ENCODE measurements around the gene ABCF2. TPM values are rescaled to one million over a fixed set of nuclear protein-coding genes. Genes with fewer than 3 reads are reported as not detected.

The ABCF2 gene
- polyA plus RNA-seq, 6 donors from 2014 or later: 23.0 to 32.6 (median 25.4) TPM

DNA sequence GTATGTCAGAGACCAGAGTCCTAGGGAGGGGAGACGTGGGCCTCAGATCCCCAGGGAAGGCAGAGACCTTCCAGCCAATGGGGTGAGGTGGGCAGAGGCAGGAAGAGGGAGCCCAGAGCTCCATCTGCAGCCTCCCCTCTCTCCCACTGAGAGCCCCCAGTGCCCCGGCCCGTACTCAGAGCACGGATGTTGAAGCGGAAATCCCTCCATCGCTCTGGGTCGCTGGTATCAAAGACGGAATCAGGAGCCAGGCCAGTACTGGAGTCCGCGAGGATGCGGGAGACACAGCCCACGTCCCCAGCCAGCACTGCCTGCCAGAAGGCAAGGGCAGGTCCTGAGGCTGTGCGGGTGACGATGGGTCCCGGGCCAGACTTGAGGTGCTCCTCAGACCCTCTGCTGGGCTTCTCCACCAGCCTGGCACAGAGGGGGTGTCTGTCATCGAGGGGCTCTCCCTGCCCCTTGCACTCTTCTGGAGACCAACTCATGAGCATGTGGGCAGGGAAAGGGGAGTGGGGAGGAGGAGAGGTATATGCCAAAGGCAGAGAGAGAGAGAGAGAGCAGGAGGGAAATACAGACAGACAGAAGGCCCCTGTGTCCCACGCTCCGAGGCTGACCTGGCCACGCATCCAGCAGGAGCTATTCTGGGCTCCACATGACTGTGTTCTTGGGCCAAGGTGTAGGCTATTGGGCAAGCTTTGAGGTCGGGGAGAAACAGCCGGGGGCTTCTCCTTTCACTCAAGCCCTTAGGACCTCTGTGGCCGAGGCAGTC, 40.2 kb downstream of the ABCF2 start, which contains the start of gene ASB10:
Gene ASB10, minus strand, starts transcription at position 611 of the 769 bp plus-strand sequence. Its CDS starts 120 bp downstream, at position 491.
- Mint-ChIP-seq H3K4me3 (peak within 1 kb of the TSS in 2 of 8 donors; percentile 33 to 41), H3K9me3 (peaks cover 0 to 1% (median 0%) of the 10 kb centered on the region in 7 donors), H3K27me3 (peaks cover 32 to 56% (median 55%) of the 10 kb centered on the region in 3 donors), H3K4me1 (peaks cover 0 to 7% (median 6%) of the 10 kb centered on the region in 3 donors), H3K36me3 (no peaks in the 10 kb centered on the region), H3K27ac (peak within 1 kb of the TSS in 1 of 6 donors; percentile 56)
- DNase-seq (no peak), ATAC-seq (ENCODE audit: low read depth in 2 of 2) (no peak)

DNA sequence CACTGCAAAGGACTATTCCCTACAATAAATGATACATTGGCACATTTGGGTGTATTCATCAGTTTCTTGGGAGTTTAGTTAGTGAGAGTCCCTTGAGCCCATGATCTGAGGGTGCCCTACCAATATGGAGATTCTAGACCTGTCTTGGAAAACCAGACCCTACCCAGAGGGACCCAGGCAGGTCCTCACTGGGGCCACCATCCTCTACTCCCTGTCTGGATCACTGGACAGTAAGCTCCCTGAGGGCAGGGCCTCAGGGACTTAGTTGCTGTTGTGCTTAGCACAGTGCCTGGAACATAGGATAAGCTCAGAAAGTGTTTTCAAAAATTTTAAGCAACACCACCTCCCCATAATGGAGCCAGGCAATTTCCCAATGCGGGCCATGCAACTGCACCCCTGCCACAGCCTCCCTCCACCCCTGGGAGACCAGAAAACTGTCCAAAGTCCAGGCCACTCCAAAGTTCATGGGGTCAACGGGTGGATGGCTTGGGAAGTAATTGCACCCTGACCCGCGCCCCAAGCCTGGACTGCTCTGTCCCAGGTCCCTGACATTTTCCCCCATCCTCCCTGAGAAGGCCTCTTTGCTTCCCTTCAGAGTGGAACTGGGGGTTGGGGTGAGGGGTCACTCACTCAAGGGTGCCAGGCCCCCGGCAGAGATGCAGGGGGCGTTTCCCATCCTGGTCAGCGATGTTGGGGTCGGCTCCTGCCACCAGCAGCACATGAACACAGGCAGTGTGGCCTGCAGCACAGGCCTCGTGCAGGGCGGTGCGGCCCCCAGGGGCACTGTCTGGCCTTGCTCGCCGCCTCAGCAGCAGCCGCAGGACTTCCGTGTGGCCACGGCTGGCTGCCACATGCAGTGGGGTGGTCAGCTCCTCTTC, 41.0 kb downstream of the ABCF2 start:
- H3K4me1 Mint-ChIP-seq: peaks cover 0 to 7% (median 6%) of the 10 kb centered on the region in 3 donors
- H3K27ac Mint-ChIP-seq: no peak overlapping the region
- peaks cover 0 to 1% (median 0%) of the 10 kb centered on the region in 7 donors for H3K9me3 Mint-ChIP-seq
- peaks cover 32 to 54% (median 51%) of the 10 kb centered on the region in 3 donors for H3K27me3 Mint-ChIP-seq
- DNase-seq (no peak), ATAC-seq (ENCODE audit: low read depth in 2 of 2) (no peak)
- no peaks in the 10 kb centered on the region for H3K36me3 Mint-ChIP-seq
- peak overlapping the region in 1 of 8 donors; percentile 33 for H3K4me3 Mint-ChIP-seq

DNA sequence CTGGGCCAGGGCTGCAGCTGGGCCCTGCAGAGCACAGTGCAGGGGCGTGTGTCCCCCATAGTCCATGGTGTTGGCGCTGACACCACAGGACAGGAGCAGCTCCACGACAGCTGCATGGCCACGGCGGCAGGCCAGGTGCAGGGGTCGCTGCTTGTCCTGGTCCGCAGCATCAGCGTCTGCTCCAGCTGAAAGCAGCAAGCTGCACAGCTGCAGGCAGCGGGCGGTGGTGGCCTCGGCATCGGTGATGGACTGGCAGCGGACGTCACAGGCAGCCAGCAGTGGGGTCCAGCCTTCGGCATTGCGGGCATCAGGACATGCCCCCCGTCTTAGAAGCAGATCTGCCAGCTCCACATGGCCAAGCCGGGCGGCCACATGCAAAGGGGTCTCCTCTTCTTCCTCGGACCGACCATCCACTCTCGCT, 46.0 kb downstream of the ABCF2 start:
- H3K9me3 Mint-ChIP-seq: peaks cover 0 to 1% (median 0%) of the 10 kb centered on the region in 7 donors

DNA sequence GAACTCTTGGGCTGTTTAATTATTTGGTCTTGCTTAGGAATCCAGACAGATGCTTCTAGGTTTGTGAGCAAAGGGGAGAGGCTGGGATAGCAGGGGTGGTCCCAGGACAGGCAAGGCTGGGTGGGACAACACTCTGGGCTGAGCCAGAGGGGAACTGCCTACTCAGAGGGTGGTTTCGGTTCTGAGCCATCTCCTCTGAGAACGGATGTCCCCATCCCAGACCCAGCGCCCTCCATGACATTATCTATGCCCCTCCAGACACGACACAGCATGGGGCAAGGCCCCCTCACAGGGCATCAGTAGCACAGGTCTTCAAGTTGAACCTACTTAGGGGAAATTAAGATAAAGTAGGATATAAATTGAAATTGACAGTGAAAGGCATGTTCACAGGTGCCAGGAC, 47.1 kb downstream of the ABCF2 start:
- DNase-seq: no peak
- H3K27me3 Mint-ChIP-seq: peaks cover 26 to 65% (median 60%) of the 10 kb centered on the region in 3 donors
- peak overlapping the region in 1 of 8 donors; percentile 23 for H3K4me3 Mint-ChIP-seq
- peaks cover 0 to 1% (median 0%) of the 10 kb centered on the region in 7 donors for H3K9me3 Mint-ChIP-seq
- peaks cover 0 to 4% (median 3%) of the 10 kb centered on the region in 3 donors for H3K4me1 Mint-ChIP-seq
- ATAC-seq (ENCODE audit: low read depth in 2 of 2): no peak
- H3K36me3 Mint-ChIP-seq: no peaks in the 10 kb centered on the region
- H3K27ac Mint-ChIP-seq: no peak overlapping the region

More for the DNA sequence above, 46.0 kb downstream of the ABCF2 start:
- no peaks in the 10 kb centered on the region for H3K36me3 Mint-ChIP-seq
- ATAC-seq (ENCODE audit: low read depth in 2 of 2) (no peak), DNase-seq (no peak)
- peaks cover 29 to 63% (median 50%) of the 10 kb centered on the region in 3 donors for H3K27me3 Mint-ChIP-seq
- peaks cover 0 to 3% (median 0%) of the 10 kb centered on the region in 3 donors for H3K4me1 Mint-ChIP-seq
- H3K27ac Mint-ChIP-seq: no peak overlapping the region
- no peak overlapping the region for H3K4me3 Mint-ChIP-seq

DNA sequence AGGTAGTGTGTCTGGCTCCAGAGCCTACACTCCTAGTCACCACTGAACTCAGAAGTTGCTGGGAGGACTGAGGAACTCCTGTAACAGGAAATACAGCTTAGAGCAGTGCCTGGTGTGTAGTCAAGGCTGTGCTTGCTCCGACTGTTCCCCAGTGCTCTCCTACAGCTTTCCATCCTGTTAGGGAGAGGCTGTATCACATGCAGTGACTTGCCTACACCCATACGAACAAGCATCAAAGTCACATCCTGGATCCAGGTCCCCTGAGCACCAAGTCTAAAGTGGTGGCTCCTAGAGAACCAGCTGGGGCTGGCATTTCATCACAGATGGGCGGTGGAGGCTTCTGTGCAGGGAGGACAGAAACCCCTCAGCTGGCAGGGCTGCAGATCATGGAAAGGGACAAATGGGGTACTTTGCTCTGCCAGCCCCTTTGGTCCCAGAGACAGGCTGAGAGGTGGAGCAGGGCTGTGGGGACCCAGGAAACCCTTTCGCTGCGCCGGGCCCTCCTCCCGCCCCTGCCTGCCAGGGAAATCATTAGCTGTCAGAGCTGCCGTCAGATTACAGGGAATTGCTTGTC, 47.6 kb downstream of the ABCF2 start:
- Mint-ChIP-seq H3K9me3 (peaks cover 0 to 2% (median 0%) of the 10 kb centered on the region in 7 donors), H3K27me3 (peaks cover 28 to 66% (median 60%) of the 10 kb centered on the region in 3 donors), H3K4me3 (peak overlapping the region in 1 of 8 donors; percentile 82), H3K27ac (no peak overlapping the region), H3K36me3 (no peaks in the 10 kb centered on the region), H3K4me1 (peaks cover 0 to 4% (median 3%) of the 10 kb centered on the region in 3 donors)
- no peak for ATAC-seq (ENCODE audit: low read depth in 2 of 2)
- no peak for DNase-seq

DNA sequence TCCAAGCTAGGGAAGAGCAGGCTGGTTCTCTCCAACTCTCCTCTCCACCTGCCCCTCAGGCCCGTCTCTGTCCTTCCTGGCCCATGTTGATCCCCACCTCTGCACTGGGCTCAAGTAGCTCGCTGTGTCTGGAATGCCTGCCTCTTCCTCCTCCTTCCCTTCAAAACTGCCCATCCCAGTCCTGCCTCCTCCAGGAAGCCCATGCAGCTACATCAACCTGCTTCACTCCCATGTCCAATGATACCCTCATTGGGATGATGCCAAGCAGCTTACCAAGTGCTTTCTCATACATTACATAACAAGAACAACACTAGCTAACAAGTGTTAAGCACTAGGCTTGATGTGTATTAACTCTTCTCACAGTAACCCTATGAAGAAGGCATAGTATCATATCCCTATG, 48.2 kb downstream of the ABCF2 start:
- peaks cover 0 to 4% (median 3%) of the 10 kb centered on the region in 3 donors for H3K4me1 Mint-ChIP-seq
- DNase-seq (no peak), ATAC-seq (ENCODE audit: low read depth in 2 of 2) (no peak)
- no peaks in the 10 kb centered on the region for H3K36me3 Mint-ChIP-seq
- H3K4me3 Mint-ChIP-seq: no peak overlapping the region
- peaks cover 28 to 69% (median 59%) of the 10 kb centered on the region in 3 donors for H3K27me3 Mint-ChIP-seq
- H3K27ac Mint-ChIP-seq: peak overlapping the region in 1 of 6 donors; percentile 40
- H3K9me3 Mint-ChIP-seq: peaks cover 0 to 2% (median 0%) of the 10 kb centered on the region in 7 donors

DNA sequence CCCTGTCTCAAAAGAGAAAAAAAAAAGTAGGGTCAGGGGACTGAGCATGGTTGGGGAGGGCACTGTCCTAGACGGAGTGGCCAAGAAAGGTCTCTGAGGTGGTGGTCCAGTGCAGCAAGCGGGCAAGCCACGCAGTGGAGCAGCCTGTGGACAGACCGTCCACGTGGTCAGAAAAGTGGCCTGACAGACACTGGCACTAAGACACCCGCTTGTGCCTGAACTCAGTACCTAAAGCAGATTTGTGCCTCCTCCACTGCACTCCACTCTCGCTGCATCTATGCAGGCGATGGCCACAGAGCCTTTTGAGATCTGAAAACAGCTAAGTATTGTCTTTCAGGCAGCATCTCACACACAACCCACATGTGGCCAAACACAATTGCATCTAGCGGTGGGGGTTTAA, 48.8 kb downstream of the ABCF2 start:
- H3K27me3 Mint-ChIP-seq: peaks cover 28 to 75% (median 65%) of the 10 kb centered on the region in 3 donors

DNA sequence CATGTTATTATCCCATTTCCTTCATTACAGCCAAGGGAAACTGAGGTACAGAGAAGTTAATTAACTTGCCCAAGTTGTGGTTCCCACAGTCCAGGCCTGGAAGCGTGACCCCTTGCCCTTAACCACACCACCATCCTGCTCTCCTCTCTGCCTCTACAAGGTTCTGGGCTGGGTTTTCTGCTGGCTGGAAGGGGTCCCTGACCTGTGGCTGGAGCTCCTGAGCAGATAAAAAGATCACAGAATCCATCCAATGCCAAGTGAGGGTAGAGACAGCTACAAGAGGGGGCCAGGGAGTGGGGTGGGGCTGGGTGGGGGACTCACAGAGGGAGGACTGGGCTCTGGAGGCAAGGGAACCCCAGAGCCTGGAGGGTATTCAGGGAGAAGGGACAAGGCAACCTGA, 49.7 kb downstream of the ABCF2 start:
- ATAC-seq (ENCODE audit: low read depth in 2 of 2): no peak
- Mint-ChIP-seq H3K4me3 (no peak overlapping the region), H3K27me3 (peaks cover 29 to 83% (median 74%) of the 10 kb centered on the region in 3 donors), H3K36me3 (no peaks in the 10 kb centered on the region), H3K9me3 (peaks cover 0 to 6% (median 2%) of the 10 kb centered on the region in 7 donors), H3K27ac (no peak overlapping the region), H3K4me1 (peaks cover 6 to 14% (median 13%) of the 10 kb centered on the region in 3 donors)
- no peak for DNase-seq

More for the DNA sequence above, 48.8 kb downstream of the ABCF2 start:
- Mint-ChIP-seq H3K4me1 (peaks cover 0 to 7% (median 6%) of the 10 kb centered on the region in 3 donors), H3K9me3 (peaks cover 0 to 2% (median 0%) of the 10 kb centered on the region in 7 donors), H3K4me3 (no peak overlapping the region), H3K27ac (no peak overlapping the region), H3K36me3 (no peaks in the 10 kb centered on the region)
- DNase-seq (no peak), ATAC-seq (ENCODE audit: low read depth in 2 of 2) (no peak)

DNA sequence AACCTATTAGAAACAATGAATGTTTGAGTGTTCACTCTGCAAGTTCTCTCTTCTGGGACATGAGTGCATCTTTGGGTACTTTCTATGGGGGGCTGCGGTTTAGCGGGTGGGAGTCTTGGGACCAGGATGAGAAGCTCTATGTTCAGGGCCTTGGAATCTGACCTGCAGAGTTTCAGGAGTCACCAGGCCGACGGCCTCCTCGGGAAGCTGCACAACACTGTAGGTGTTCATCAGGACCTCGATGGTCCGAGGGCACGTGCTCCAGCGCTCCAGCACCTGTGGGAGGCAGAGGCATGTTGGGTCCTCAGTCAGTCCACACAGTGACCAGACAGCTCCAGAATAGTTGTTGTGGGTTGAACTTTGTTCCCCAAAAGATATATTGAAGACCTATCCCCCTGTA, 50.6 kb downstream of the ABCF2 start:
- no peak overlapping the region for H3K4me3 Mint-ChIP-seq
- H3K4me1 Mint-ChIP-seq: peaks cover 8 to 15% (median 14%) of the 10 kb centered on the region in 3 donors
- DNase-seq (no peak), ATAC-seq (ENCODE audit: low read depth in 2 of 2) (no peak)
- H3K27ac Mint-ChIP-seq: no peak overlapping the region
- H3K27me3 Mint-ChIP-seq: peaks cover 33 to 81% (median 73%) of the 10 kb centered on the region in 3 donors
- peaks cover 0 to 9% (median 2%) of the 10 kb centered on the region in 7 donors for H3K9me3 Mint-ChIP-seq
- H3K36me3 Mint-ChIP-seq: no peaks in the 10 kb centered on the region

DNA sequence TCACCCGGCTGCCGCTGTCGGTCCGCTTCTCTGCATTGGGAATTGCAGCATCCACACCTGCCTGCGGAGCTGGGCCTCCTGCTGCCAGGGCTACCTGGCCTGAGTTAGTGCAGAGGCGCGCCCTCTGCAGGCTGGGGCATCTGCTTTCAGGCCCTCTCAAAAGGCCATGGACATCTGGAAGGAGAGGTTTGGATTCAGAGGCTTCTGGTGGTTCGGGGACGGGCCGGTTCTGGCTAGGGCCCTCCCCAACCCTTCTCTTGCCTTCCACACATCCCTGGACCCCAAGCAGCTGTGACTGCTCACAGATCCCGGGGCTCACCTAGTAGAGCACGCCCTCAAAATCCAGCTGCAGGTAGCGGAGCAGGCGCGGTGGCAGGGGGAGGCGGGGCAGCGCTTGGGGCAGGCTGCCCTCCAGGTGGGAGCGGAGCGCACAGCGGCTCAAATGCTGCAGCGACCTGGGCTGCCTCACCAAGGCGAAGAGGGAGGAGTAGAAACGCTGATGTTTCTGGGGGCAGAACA, 51.2 kb downstream of the ABCF2 start:
- DNase-seq (no peak), ATAC-seq (ENCODE audit: low read depth in 2 of 2) (no peak)
- Mint-ChIP-seq H3K4me3 (no peak overlapping the region), H3K36me3 (no peaks in the 10 kb centered on the region), H3K9me3 (peaks cover 0 to 9% (median 2%) of the 10 kb centered on the region in 7 donors), H3K4me1 (peaks cover 8 to 15% (median 14%) of the 10 kb centered on the region in 3 donors), H3K27me3 (peaks cover 38 to 86% (median 79%) of the 10 kb centered on the region in 3 donors), H3K27ac (peak overlapping the region in 1 of 6 donors; percentile 54)

DNA sequence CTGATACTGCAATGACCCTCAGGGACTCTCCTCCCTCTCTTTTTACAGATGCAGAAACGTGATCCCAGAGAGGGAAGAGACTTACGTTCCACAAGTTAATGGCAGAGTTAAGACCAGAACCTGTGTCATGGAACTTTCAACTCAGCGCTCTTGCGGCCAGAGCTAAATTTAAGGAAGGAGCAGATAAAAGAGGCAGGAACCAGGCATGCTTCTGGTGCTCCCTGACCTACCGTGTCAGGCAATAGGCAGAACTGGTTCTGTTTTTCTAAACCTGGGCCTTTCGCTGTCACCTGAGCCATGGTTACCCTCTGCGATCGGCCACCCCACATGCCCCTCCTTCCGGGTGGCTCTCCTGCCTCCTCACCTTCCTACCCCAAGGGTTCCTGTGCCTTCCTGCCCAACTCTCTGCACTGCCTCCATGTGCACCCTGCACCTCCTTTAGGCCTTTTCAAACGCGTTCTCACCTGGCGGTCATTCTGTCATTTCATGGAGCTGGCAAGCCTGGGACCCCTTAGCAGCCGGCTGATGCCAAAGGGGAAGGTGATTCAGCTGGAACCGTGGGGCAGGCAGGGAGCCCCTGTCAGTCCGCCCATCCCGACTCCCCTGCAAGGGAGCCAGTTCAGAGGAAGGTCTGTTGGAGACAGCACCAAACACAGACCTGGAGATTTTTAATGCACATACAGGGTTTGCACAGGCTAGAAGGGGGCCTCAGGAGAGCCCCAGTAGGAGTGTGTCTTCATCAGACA, 51.8 kb downstream of the ABCF2 start:
- peak overlapping the region in 1 of 8 donors; percentile 52 for H3K4me3 Mint-ChIP-seq
- peaks cover 8 to 15% (median 14%) of the 10 kb centered on the region in 3 donors for H3K4me1 Mint-ChIP-seq
- peaks cover 33 to 81% (median 76%) of the 10 kb centered on the region in 3 donors for H3K27me3 Mint-ChIP-seq
- no peak overlapping the region for H3K27ac Mint-ChIP-seq
- ATAC-seq (ENCODE audit: low read depth in 2 of 2) (no peak), DNase-seq (no peak)
- peaks cover 0 to 9% (median 2%) of the 10 kb centered on the region in 7 donors for H3K9me3 Mint-ChIP-seq
- H3K36me3 Mint-ChIP-seq: no peaks in the 10 kb centered on the region

All from naive B cell (primary cell).